ENCODE results near the gene E4F1.

The E4F1 gene

DNA sequence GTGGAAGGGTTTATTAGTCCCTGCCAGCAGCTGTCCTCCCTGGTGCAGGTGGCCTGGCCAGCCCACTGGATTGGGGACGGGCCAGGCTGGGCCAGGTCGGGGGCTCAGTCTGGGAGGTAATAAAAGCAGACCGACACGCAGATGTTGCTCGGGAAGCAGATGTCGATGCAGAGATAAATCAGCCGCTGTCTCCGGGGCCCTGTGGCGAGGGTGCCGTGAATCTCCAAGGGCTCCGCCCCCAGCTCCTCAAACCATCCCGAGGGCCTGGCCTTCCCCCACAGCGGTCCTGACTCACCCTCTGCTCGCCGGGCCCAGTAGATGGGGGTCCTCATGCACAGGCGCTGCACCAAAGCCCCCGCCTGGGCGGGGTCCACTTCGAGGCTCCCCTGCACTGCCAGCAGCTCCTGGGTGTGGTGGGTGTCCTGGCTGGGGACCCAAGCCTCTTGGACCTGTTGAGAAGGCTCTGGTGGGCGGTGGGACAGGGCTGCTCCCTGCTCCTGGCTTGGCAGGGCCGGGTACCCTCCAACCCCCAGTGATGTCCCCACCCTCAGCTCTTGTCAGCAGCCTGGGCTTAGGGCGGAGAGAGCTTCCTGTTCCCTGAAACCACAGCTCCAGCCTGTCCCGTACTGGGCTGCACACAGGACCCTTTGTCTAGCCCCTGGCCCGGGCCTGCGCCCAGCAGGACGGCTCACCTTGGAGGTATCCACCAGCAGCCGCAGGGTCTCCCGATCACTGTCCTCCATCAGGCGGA lies 14.0 kb upstream of the E4F1 start:
- no peak for DNase-seq
- no peak for TF ChIP-seq CTCF (IDR thresholded peaks at IDR 0.05)
- Mint-ChIP-seq H3K4me3 (no peak overlapping the region), H3K9me3 (no peaks in the 10 kb centered on the region), H3K4me1 (peaks cover 53% of the 10 kb centered on the region), H3K36me3 (ENCODE audit: low read depth) (peaks cover 12% of the 10 kb centered on the region), H3K27me3 (ENCODE audit: low read depth, poor library complexity) (peaks cover 3% of the 10 kb centered on the region), H3K27ac (no peak overlapping the region)

DNA sequence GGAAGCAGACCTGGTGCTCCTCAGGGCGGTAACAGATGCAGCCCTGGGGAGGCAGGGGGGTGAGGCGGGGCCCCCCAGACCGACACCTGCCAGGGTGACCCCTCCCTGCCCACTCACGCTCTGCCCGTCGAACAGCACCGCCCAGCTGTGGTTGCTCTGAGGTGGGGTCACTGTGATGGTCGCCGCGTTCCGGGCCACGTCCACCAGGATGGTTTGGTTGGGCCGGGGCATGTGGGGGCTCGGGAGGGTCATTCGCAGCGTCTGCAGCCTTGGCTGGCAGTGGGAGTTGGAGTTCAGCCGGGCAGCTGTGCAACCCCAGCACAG lies 13.4 kb upstream of the E4F1 start:
- no peak overlapping the region for H3K4me3 Mint-ChIP-seq
- H3K36me3 Mint-ChIP-seq (ENCODE audit: low read depth) = peaks cover 12% of the 10 kb centered on the region
- H3K4me1 Mint-ChIP-seq = peaks cover 49% of the 10 kb centered on the region
- TF ChIP-seq CTCF (IDR thresholded peaks at IDR 0.05) = no peak
- no peaks in the 10 kb centered on the region for H3K9me3 Mint-ChIP-seq
- no peak for DNase-seq
- no peak overlapping the region for H3K27ac Mint-ChIP-seq
- no peaks in the 10 kb centered on the region for H3K27me3 Mint-ChIP-seq (ENCODE audit: low read depth, poor library complexity)

GRCh38 chr16:2210386-2211365 lies 12.7 kb upstream of the E4F1 start, which contains the start of gene BRICD5:
BRICD5 (minus strand) TSS chr16:2210863; CDS start chr16:2210833, 30 bp downstream.
- peak within 1 kb of the TSS; percentile 32 for H3K27ac Mint-ChIP-seq
- no peak for DNase-seq
- H3K36me3 Mint-ChIP-seq (ENCODE audit: low read depth) = peaks cover 12% of the 10 kb centered on the region
- no peak for TF ChIP-seq CTCF (IDR thresholded peaks at IDR 0.05)
- no peaks in the 10 kb centered on the region for H3K9me3 Mint-ChIP-seq
- no peaks in the 10 kb centered on the region for H3K27me3 Mint-ChIP-seq (ENCODE audit: low read depth, poor library complexity)
- H3K4me3 Mint-ChIP-seq = peak within 1 kb of the TSS; percentile 23
- H3K4me1 Mint-ChIP-seq = peaks cover 53% of the 10 kb centered on the region

- peaks cover 8% of the 10 kb centered on the region for H3K36me3 Mint-ChIP-seq (ENCODE audit: low read depth)
- no peak for DNase-seq
- H3K27ac Mint-ChIP-seq = no peak overlapping the region
- H3K9me3 Mint-ChIP-seq = no peaks in the 10 kb centered on the region
- peak overlapping the region; percentile 64 for H3K4me3 Mint-ChIP-seq
- peaks cover 46% of the 10 kb centered on the region for H3K4me1 Mint-ChIP-seq
- no peaks in the 10 kb centered on the region for H3K27me3 Mint-ChIP-seq (ENCODE audit: low read depth, poor library complexity)
- no peak for TF ChIP-seq CTCF (IDR thresholded peaks at IDR 0.05)
Observed at GRCh38 chr16:2211923-2212347, 11.5 kb upstream of the E4F1 start.

GRCh38 chr16:2212362-2213324 lies 10.7 kb upstream of the E4F1 start:
- peaks cover 41% of the 10 kb centered on the region for H3K4me1 Mint-ChIP-seq
- no peaks in the 10 kb centered on the region for H3K9me3 Mint-ChIP-seq
- H3K27ac Mint-ChIP-seq = no peak overlapping the region
- TF ChIP-seq CTCF (IDR thresholded peaks at IDR 0.05) = no peak
- H3K36me3 Mint-ChIP-seq (ENCODE audit: low read depth) = peaks cover 4% of the 10 kb centered on the region
- no peaks in the 10 kb centered on the region for H3K27me3 Mint-ChIP-seq (ENCODE audit: low read depth, poor library complexity)
- no peak for DNase-seq
- peak overlapping the region; percentile 82 for H3K4me3 Mint-ChIP-seq
